ENCODE data around the gene MSI2. TPM values are rescaled to one million over a fixed set of nuclear protein-coding genes. Genes with fewer than 3 reads are reported as not detected.

MSI2 gene
- total RNA-seq, 2 experiments from 2014 or later: 38.8 to 39.0 TPM

DNA sequence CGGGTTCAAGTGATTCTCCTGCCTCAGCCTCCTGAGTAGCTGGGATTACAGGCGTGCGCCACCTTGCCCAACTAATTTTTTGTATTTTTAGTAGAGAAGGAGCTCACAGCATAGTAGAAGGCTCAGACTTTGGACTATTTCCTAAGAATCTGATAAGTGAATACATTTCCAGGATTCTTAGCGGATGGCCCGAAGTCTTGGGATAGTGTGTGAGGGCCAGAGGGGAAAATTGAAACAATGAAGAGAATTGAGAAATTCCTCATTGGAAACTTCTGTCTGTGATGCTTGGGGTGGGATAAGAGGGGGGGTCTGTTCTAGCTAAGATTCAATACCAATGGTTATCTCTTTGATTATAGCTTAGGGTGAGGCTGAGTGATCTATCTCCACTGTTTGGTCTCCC, 183.3 kb downstream of the MSI2 start:
- DNase-seq: no peak
- no peaks in the 10 kb centered on the region for H3K9me3 Mint-ChIP-seq
- peak overlapping the region; percentile 92 for H3K27ac Mint-ChIP-seq
- intact Hi-C loops (cut with micrococcal nuclease): loop anchor here (2.0 to 5.0 kb wide), 3 partner anchors 98 to 231 kb away; no protein-coding TSS in a partner anchor
- CTCF ChIA-PET: interaction anchor here (0.6 to 3.2 kb wide), 13 partner anchors 8 to 348 kb away, joined by 3 to 46 read pairs (median 3); partner anchors contain the start of gene MSI2
- no peak overlapping the region for H3K4me3 Mint-ChIP-seq
- peaks cover 1% of the 10 kb centered on the region for H3K36me3 Mint-ChIP-seq (ENCODE audit: low read depth)
- H3K27me3 Mint-ChIP-seq (ENCODE audit: low read depth): no peaks in the 10 kb centered on the region
- H3K4me1 Mint-ChIP-seq (ENCODE audit: low read depth): peaks cover 69% of the 10 kb centered on the region

DNA sequence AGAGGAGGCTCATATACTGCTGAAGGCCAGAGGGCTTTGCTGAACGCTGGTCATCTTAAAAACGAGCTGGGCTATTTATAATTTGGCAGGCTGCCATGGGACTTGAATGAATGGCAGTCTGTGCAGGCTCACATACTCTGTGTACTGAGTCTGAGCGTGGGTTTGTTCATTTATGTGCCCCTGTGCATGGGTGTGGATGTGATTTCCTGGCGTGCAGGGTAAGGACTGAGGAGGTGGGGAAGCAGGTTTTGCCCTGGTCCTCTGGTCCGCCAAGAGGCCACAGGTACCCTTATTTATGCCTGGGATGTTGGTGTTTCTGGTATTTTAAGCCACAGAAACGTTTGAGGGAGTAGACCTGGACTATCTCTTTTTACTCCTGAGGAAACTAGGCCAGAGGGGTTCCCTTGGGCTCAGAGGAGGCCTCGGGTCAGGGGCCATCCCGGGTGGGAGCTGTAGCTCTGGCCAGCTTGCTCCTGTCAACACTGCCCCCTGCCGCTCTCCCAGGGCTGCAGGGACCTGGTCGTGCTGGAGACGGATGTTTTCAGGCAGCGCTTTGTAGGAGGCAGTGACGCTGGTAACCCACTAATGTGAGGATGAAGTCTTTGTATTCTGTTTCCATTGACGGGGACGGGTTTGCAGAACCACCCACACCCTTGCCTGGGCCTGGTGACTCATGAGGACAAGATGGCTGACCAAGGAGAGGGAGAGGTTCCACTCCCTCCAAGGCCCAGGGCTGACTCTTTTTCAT, 184.4 kb downstream of the MSI2 start:
- Mint-ChIP-seq H3K36me3 (ENCODE audit: low read depth) (peaks cover 1% of the 10 kb centered on the region), H3K27me3 (ENCODE audit: low read depth) (no peaks in the 10 kb centered on the region), H3K9me3 (no peaks in the 10 kb centered on the region), H3K27ac (peak overlapping the region; percentile 92), H3K4me3 (no peak overlapping the region), H3K4me1 (ENCODE audit: low read depth) (peaks cover 79% of the 10 kb centered on the region)
- CTCF ChIA-PET: interaction anchor here (0.6 to 3.2 kb wide), 19 partner anchors 9 to 343 kb away, joined by 3 to 46 read pairs (median 3); partner anchors contain the start of gene MSI2
- DNase-seq: peak; percentile 93
- intact Hi-C loops (cut with micrococcal nuclease): loop anchor here (1.0 to 5.0 kb wide), 8 partner anchors 11 to 230 kb away; no protein-coding TSS in a partner anchor

DNA sequence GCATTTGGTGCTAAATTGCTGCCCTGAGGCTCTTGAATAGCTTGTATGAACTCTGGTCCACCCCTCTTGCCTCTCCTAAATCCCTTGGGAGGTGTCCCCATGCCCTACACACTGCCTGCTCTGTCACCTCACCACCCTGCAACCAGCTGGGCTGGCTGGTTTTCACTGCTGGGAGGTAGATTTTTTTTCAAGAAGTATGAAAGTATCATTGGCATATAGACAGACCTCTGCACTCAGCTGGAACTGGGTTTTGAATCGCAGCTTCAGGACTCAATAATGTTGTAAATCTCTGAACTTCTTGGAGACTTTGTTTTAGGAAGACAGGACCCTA, 184.9 kb downstream of the MSI2 start:
- peak overlapping the region; percentile 92 for H3K27ac Mint-ChIP-seq
- intact Hi-C loops (cut with micrococcal nuclease): loop anchor here (1.0 to 5.0 kb wide), 8 partner anchors 10 to 230 kb away; no protein-coding TSS in a partner anchor

DNA sequence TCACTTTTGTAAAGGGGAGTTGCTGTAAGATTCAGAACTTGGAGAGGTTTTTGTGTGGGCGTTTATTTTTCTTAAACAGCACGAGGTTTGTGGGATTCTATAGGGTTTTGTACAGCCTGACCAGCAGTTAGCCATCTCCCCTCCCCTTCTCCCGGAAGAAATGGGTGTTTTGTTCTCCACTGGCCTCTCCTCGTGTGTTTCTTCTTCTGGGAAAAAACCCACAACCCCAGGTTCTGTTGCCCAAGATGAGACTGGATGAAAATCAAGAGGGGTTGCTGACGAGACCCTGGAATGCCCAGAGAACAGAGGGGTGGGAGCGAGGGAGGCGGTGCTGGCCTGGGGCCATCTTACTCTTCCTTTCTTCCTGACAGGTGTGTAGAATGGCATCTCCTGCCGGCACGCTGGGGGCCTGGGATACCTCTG, 186.1 kb downstream of the MSI2 start:
- no peaks in the 10 kb centered on the region for H3K27me3 Mint-ChIP-seq (ENCODE audit: low read depth)
- no peaks in the 10 kb centered on the region for H3K9me3 Mint-ChIP-seq
- H3K4me1 Mint-ChIP-seq (ENCODE audit: low read depth): peaks cover 77% of the 10 kb centered on the region
- CTCF ChIA-PET: interaction anchor here (1.5 to 3.2 kb wide), 3 partner anchors 19 to 199 kb away, joined by 6 to 46 read pairs (median 8); no protein-coding TSS in a partner anchor
- peak overlapping the region; percentile 92 for H3K27ac Mint-ChIP-seq
- intact Hi-C loops (cut with micrococcal nuclease): loop anchor here (5.0 kb wide), 1 partner anchor 95 kb away; no protein-coding TSS in a partner anchor
- no peak overlapping the region for H3K4me3 Mint-ChIP-seq
- DNase-seq: no peak
- H3K36me3 Mint-ChIP-seq (ENCODE audit: low read depth): no peaks in the 10 kb centered on the region

More for the DNA sequence above, 184.9 kb downstream of the MSI2 start:
- no peak overlapping the region for H3K4me3 Mint-ChIP-seq
- peaks cover 1% of the 10 kb centered on the region for H3K36me3 Mint-ChIP-seq (ENCODE audit: low read depth)
- peaks cover 81% of the 10 kb centered on the region for H3K4me1 Mint-ChIP-seq (ENCODE audit: low read depth)
- no peak for DNase-seq
- CTCF ChIA-PET: interaction anchor here (0.6 to 3.2 kb wide), 13 partner anchors 14 to 342 kb away, joined by 3 to 46 read pairs (median 5); partner anchors contain the start of gene MSI2
- H3K9me3 Mint-ChIP-seq: no peaks in the 10 kb centered on the region
- H3K27me3 Mint-ChIP-seq (ENCODE audit: low read depth): no peaks in the 10 kb centered on the region

DNA sequence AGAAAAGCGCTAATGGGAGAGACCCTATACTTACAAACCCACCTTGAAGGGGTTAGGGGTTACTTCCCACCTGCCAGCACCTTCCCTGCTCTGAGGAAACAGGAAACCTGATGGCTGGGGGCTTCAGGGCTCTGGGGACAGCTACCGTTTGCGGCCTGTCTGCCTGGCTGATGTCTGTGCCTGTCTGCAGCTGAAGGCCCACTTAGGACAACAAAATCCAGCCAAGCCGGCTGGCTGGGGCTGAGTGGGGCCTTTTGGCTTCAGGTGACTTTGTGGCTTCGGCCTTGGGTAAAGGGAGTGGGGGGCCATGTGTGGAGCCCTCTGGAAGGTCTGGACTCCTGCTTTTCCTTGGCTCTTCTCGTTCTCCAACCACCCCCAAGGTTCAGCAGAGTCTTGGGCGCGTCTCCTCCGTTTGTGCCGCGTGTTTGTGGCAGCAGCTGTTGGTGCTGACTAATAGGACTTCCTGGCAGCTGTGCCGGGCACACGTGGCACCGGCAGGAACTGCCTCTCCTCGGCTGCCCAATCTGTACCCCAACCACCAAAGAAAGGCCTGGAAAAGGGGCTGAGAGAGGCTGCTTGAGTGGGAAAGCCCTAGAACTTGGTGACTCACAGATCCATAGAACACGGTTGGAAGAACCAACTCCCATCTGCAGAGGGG, 186.7 kb downstream of the MSI2 start:
- CTCF ChIA-PET: no interaction called here
- Mint-ChIP-seq H3K4me1 (ENCODE audit: low read depth) (peaks cover 81% of the 10 kb centered on the region), H3K36me3 (ENCODE audit: low read depth) (no peaks in the 10 kb centered on the region), H3K27ac (peak overlapping the region; percentile 92), H3K27me3 (ENCODE audit: low read depth) (no peaks in the 10 kb centered on the region), H3K9me3 (no peaks in the 10 kb centered on the region), H3K4me3 (peak overlapping the region; percentile 36)
- intact Hi-C loops (cut with micrococcal nuclease): loop anchor here (5.0 kb wide), 1 partner anchor 94 kb away; no protein-coding TSS in a partner anchor
- peak; percentile 85 for DNase-seq

DNA sequence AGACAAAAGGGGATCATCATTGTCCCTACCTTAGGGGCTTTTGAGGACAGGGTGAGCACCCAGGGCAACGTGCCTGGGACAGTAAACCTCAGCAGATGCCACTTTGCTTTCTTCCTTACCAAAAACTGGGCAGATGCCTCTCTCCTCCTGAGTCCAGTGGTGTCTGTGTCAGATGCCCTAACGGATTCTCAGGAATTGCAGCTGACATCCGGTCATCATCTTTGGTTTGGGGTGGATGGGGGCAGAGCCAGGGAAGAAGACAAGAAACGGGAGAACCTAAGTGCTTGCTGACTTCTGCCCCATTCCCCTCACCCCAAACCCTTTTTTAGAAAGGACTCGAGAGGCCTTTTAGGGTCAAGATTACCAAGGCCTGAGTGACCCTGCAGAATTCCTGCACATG, 187.5 kb downstream of the MSI2 start:
- Mint-ChIP-seq H3K27ac (no peak overlapping the region), H3K4me1 (ENCODE audit: low read depth) (peaks cover 85% of the 10 kb centered on the region), H3K36me3 (ENCODE audit: low read depth) (no peaks in the 10 kb centered on the region), H3K4me3 (no peak overlapping the region), H3K9me3 (no peaks in the 10 kb centered on the region), H3K27me3 (ENCODE audit: low read depth) (no peaks in the 10 kb centered on the region)
- no peak for DNase-seq
- CTCF ChIA-PET: no interaction called here
- intact Hi-C loops (cut with micrococcal nuclease): loop anchor here (5.0 kb wide), 1 partner anchor 94 kb away; no protein-coding TSS in a partner anchor

DNA sequence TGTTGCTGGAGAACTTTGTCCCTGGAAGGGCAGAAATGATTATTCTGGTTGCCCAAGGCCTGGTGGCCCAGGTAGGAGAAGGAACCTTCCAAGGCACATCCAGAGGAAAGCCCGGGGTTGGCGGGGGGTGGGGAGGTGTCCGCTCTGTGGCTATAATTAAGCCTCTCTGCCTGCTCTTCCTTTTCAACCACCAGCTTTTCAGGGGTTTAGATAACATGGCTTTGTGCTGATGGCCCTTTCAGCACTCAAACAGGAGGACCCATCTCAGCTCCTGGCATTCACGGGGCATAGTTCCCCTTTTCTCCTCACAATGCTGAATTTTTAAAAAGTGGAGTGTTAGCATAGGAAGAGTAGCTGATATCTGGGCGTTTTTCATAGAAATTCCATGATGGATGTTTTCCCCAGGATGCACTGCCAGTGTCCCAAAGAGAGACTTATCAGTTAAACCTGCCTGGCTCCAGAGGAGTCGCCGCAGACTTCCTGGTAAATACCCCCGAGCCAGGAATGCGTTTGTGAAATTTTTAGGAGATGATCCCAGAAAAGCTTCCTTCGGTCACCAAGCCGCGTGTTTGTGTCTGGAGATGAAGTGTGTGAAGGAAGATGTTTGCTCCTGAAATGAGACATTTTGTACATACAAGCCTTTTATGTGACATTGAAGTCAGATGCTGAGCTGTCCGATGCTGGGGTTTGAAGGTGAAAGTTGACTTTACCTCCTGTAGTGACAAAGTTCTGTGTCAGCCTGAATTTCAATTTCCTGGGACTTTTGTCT, 188.5 kb downstream of the MSI2 start:
- no peaks in the 10 kb centered on the region for H3K9me3 Mint-ChIP-seq
- peak; percentile 24 for DNase-seq
- no peaks in the 10 kb centered on the region for H3K27me3 Mint-ChIP-seq (ENCODE audit: low read depth)
- no peaks in the 10 kb centered on the region for H3K36me3 Mint-ChIP-seq (ENCODE audit: low read depth)
- CTCF ChIA-PET: interaction anchor here (0.6 to 0.7 kb wide), 2 partner anchors 142 to 161 kb away, joined by 3 read pairs; no protein-coding TSS in a partner anchor
- intact Hi-C loops (cut with micrococcal nuclease): loop anchor here (5.0 kb wide), 1 partner anchor 92 kb away; no protein-coding TSS in a partner anchor
- peak overlapping the region; percentile 11 for H3K27ac Mint-ChIP-seq
- H3K4me1 Mint-ChIP-seq (ENCODE audit: low read depth): peaks cover 81% of the 10 kb centered on the region
- H3K4me3 Mint-ChIP-seq: no peak overlapping the region

DNA sequence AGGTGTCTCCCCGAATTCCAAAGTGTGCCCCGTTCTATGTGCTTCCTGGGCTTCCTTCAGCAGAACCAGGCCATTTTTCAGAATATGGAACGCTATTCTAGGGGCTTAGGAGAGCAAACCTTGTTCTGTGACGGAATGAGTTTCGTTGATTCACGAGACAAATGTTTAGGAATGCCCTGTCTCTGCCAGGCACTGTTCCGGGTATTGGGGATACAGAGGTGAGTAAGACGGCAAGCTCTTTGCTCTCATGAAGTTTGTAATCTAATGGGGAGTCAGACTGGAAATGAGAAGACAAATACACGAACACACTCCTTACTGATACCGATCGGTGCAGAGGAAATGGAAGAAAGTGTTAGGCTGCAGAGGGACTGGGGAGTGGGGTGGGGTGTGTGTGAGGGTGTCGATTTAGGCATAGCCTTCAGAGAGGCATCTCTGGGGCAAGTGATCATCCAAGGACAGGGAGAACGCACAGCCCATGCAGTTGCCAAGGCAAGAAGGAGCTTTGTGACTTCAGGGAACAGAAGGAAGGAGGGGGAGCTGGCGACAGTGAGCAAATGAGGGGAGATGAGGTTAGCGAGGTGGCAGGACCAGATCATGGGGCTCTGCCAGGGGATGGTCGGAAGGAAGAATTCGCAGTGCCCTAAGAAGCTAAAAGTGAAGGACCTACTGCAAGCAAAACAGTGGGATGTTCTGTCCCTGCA, 189.6 kb downstream of the MSI2 start:
- Mint-ChIP-seq H3K27ac (no peak overlapping the region), H3K4me1 (ENCODE audit: low read depth) (peaks cover 77% of the 10 kb centered on the region), H3K27me3 (ENCODE audit: low read depth) (no peaks in the 10 kb centered on the region), H3K4me3 (no peak overlapping the region), H3K36me3 (ENCODE audit: low read depth) (no peaks in the 10 kb centered on the region), H3K9me3 (no peaks in the 10 kb centered on the region)
- intact Hi-C loops (cut with micrococcal nuclease): no loop called here
- CTCF ChIA-PET: interaction anchor here (1.6 kb wide), 1 partner anchor 202 kb away, joined by 4 read pairs; no protein-coding TSS in a partner anchor
- DNase-seq: no peak

DNA sequence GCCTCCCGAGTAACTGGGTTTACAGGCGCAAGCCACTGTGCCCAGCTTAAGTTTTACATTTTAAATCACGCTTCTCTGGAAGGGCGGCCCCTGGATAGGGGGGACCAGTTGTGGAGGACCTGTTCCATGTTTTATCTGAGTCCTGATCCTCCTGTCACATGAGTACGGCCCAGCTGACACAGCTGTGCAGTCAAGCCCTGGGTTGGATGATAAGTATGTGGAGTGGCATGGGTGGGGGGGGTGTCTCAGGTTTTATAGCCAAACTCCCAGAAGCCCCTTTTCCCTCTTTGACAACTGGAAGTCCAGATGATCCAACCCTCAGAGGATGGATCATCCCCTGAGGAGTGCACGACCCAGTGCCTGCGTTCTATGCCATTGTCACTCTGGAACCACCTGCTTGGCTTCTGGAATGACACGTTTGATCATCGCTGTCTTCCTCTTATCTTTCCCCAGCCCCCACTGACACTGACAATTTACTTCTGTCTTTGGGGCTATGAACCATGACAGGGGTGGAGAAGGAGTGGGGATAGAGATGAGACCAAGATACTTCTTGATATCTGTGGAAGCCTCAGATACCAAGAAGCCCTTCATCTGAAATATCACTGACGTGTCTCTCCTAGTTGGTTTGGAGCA, 191.2 kb downstream of the MSI2 start:
- Mint-ChIP-seq H3K4me1 (ENCODE audit: low read depth) (peaks cover 72% of the 10 kb centered on the region), H3K9me3 (no peaks in the 10 kb centered on the region), H3K27me3 (ENCODE audit: low read depth) (no peaks in the 10 kb centered on the region), H3K4me3 (no peak overlapping the region), H3K27ac (no peak overlapping the region), H3K36me3 (ENCODE audit: low read depth) (no peaks in the 10 kb centered on the region)
- intact Hi-C loops (cut with micrococcal nuclease): no loop called here
- CTCF ChIA-PET: interaction anchor here (0.6 to 1.6 kb wide), 2 partner anchors 71 to 204 kb away, joined by 4 read pairs; no protein-coding TSS in a partner anchor
- DNase-seq: no peak

DNA sequence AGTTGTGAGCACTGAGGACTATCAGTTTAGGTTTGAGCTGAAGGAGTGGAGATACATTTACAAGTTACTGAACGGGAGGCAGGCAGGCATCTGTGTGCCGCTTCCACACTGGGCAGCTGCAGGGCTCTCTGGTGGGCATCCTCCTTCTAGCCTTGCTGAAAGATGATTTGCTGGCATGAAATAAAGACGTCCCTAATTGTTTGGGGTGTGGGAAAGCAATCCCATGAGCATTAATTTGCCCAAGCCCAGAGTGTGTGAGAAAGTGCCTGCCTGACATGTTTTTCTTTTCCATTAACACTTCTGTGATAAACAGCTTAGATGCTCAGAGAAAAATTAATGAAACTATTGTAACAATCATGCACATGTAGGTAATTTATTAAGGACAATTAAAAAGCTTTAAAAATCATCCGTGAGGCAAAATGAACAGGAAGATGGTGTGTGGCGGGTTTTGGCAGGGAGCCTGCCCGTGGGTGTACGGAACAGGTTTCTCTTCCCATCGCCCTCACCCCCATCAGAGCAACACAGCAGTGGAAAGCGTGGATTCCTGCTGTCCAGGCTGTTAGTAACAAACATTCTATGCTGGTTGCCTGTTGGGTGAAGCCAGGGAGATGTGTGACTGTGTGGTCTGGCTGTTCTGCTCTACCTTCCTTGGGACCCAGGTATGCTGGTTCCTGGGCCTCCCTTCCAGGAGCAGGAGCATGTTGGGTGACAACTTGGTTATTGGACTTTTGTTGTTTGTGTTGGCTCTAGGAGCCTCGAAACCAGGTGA, 191.9 kb downstream of the MSI2 start:
- H3K27ac Mint-ChIP-seq: no peak overlapping the region
- no peaks in the 10 kb centered on the region for H3K27me3 Mint-ChIP-seq (ENCODE audit: low read depth)
- H3K4me1 Mint-ChIP-seq (ENCODE audit: low read depth): peaks cover 67% of the 10 kb centered on the region

More for the DNA sequence above, 191.9 kb downstream of the MSI2 start:
- CTCF ChIA-PET: interaction anchor here (0.6 kb wide), 1 partner anchor 71 kb away, joined by 4 read pairs; no protein-coding TSS in a partner anchor
- no peak overlapping the region for H3K4me3 Mint-ChIP-seq
- intact Hi-C loops (cut with micrococcal nuclease): no loop called here
- H3K36me3 Mint-ChIP-seq (ENCODE audit: low read depth): no peaks in the 10 kb centered on the region
- no peaks in the 10 kb centered on the region for H3K9me3 Mint-ChIP-seq
- no peak for DNase-seq

Data from activated naive CD4-positive, alpha-beta T cell treated with anti-CD3 and anti-CD28 coated beads for 36 hours (primary cell).